Thoracic aorta (tissue), 2 donors: Measurements from ENCODE around the gene DRG2. TPM values are rescaled to one million over a fixed set of nuclear protein-coding genes. Genes with fewer than 3 reads are reported as not detected.

Source experiments
- ATAC-seq: fragments of 150-250 bp; one replicate; pipeline ENCODE4 v1.8.0; 2017; ENCODE audit warnings: low read depth; ENCODE audit not compliant: insufficient number of reproducible peaks, low FRiP score
- DNase-seq: peaks from one replicate; pipeline ENCODE4 v3.0.0-alpha.2; 2020; ENCODE audit warnings: low spot score
- H3K27ac ChIP-seq, 2 donors: fragments of 200-600 bp; sonication (generic); 1 replicate in 1 of 2; 2 replicates in 1 of 2; pipeline ENCODE4 v1.5.1; 2016; ENCODE audit warnings: mild to moderate bottlenecking in 2 of 2, moderate library complexity in 2 of 2
- H3K27me3 ChIP-seq: fragments of 200-600 bp; sonication (generic); replicated peaks from 2 replicates; pipeline ENCODE4 v1.6.0; 2016; ENCODE audit warnings: mild to moderate bottlenecking; ENCODE audit not compliant: insufficient read depth
- H3K36me3 ChIP-seq: fragments of 200-600 bp; sonication (generic); one replicate; pipeline ENCODE4 v1.5.1; 2016
- H3K4me1 ChIP-seq, 2 donors: fragments of 200-600 bp; sonication (generic); 1 replicate in 1 of 2; 2 replicates in 1 of 2; pipeline versions ENCODE4 v1.5.1 to v1.6.0; 2016; ENCODE audit warnings: low read depth in 2 of 2, mild to moderate bottlenecking in 1 of 2; ENCODE audit not compliant: control insufficient read depth in 1 of 2
- H3K4me3 ChIP-seq: fragments of 200-600 bp; sonication (generic); 2 replicates; pipeline ENCODE4 v1.5.1; 2016; ENCODE audit warnings: mild to moderate bottlenecking
- H3K9me3 ChIP-seq: fragments of 200-600 bp; sonication (generic); 2 replicates; pipeline ENCODE4 v1.5.1; 2016
- total RNA-seq, 2 donors: library from RNA; depleted of rRNA; stranded (reverse); fragments of >200 nt; gene quantifications; one replicate each; pipeline versions ENCODE4 v1.1.0 to v1.2.3, GENCODE V29; 2016
- TF ChIP-seq, protein P1 (sequence below): fragments of 200-600 bp; sonication (generic); IDR thresholded peaks from one replicate; pipeline ENCODE4 v1.5.1; 2019; ENCODE audit warnings: antibody characterized with exemption

Gene DRG2
- total RNA-seq, 2 donors from 2014 or later: 42.3 to 55.6 TPM

DNA sequence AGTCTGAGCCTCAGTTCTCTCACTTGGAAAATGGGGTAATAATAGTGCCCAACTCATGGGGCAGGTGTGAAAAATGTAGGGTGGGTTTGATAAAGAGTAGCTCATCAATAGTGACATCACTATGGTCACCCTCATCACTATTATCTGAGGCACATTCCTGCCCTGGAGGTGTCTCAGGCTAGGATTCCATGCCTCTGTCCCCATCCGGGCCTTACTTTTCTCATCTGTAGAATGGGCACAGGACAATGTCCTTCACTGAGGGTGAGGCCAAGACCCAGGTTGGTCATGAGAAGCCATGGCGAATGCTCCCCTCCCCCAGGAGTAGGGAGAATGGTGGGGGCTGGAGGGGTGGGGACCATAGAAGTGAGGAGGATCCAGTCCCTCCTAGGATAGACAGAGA lies 51.3 kb downstream of the DRG2 start:
- Histone ChIP-seq H3K27me3 (no peaks in the 10 kb centered on the region), H3K4me1 (peaks cover 0 to 5% of the 10 kb centered on the region in 2 donors), H3K4me3 (no peak overlapping the region), H3K9me3 (no peaks in the 10 kb centered on the region), H3K27ac (no peak overlapping the region), H3K36me3 (no peaks in the 10 kb centered on the region)
- DNase-seq (no peak), ATAC-seq (no peak)
- TF ChIP-seq, protein P1, sequence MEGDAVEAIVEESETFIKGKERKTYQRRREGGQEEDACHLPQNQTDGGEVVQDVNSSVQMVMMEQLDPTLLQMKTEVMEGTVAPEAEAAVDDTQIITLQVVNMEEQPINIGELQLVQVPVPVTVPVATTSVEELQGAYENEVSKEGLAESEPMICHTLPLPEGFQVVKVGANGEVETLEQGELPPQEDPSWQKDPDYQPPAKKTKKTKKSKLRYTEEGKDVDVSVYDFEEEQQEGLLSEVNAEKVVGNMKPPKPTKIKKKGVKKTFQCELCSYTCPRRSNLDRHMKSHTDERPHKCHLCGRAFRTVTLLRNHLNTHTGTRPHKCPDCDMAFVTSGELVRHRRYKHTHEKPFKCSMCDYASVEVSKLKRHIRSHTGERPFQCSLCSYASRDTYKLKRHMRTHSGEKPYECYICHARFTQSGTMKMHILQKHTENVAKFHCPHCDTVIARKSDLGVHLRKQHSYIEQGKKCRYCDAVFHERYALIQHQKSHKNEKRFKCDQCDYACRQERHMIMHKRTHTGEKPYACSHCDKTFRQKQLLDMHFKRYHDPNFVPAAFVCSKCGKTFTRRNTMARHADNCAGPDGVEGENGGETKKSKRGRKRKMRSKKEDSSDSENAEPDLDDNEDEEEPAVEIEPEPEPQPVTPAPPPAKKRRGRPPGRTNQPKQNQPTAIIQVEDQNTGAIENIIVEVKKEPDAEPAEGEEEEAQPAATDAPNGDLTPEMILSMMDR: no peak

DNA sequence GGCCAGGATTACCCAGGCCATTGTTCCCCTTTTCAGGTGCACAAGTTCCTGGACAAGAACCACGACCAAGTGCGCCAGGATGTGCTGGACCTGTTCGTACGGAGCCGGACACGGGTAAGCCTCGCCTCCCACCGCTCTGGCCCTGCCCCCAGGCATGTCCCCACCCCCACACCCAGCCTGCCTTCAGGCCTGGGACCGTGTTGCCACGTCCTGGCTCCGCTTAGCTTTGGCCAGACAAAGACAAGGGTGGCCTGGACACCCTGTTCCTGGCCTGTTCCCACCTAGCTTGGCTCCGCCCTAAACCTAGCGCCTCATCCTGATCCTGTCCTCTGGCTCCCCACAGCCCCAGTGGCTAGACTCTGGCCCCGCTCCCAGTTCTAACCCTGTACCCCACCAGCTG lies 51.8 kb downstream of the DRG2 start:
- no peak overlapping the region for H3K4me3 ChIP-seq
- no peak for DNase-seq
- TF ChIP-seq, protein P1: no peak
- H3K27ac ChIP-seq: no peak overlapping the region
- no peak for ATAC-seq
- no peaks in the 10 kb centered on the region for H3K9me3 ChIP-seq
- no peaks in the 10 kb centered on the region for H3K36me3 ChIP-seq
- peaks cover 0 to 5% of the 10 kb centered on the region in 2 donors for H3K4me1 ChIP-seq
- H3K27me3 ChIP-seq: no peaks in the 10 kb centered on the region

DNA sequence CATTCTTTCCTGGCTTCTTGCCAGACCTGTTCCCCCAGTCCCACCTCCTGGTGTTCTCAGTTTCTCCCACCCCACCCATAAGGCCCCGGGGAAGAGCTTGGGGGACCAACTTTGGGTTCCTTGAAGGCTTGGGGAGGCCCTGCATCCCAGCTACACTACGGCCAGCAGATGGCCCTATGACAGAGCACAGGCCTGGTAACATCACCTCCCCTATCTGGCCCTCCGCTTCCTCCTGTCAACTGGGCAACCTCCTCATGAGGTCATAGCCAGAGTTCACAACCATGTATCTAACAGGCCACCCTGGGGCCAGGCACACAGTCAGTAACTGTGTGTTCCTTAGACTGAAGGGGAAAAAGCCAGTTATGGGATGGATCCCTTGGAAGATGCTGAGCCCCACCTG lies 52.2 kb downstream of the DRG2 start:
- H3K4me1 ChIP-seq: peaks cover 0 to 5% of the 10 kb centered on the region in 2 donors
- no peak overlapping the region for H3K27ac ChIP-seq
- no peak overlapping the region for H3K4me3 ChIP-seq
- TF ChIP-seq, protein P1: no peak
- H3K27me3 ChIP-seq: no peaks in the 10 kb centered on the region
- no peaks in the 10 kb centered on the region for H3K36me3 ChIP-seq
- ATAC-seq (no peak), DNase-seq (no peak)
- no peaks in the 10 kb centered on the region for H3K9me3 ChIP-seq

DNA sequence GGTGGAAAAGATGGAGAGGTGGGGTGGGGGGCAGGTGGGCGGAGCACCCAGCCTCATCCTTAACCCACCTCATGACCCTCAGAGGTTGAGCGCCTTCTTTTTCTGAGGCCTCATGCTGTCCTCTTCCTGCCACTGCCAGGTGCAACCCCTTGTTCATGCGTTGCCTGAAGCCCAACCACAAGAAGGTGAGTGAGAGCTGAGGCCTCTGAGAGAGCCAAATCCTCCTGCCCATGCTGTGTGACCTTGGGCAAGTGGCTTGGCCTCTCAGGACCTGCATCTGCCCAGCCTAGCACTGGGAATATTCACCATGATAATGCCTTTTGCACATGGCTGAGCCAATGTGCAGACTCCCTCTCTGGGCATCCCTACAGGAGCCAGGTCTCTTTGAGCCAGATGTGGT lies 52.9 kb downstream of the DRG2 start:
- Histone ChIP-seq H3K9me3 (no peaks in the 10 kb centered on the region), H3K36me3 (no peaks in the 10 kb centered on the region), H3K27me3 (no peaks in the 10 kb centered on the region), H3K4me1 (peaks cover 0 to 5% of the 10 kb centered on the region in 2 donors), H3K27ac (no peak overlapping the region), H3K4me3 (no peak overlapping the region)
- DNase-seq (no peak), ATAC-seq (no peak)
- TF ChIP-seq, protein P1: no peak

DNA sequence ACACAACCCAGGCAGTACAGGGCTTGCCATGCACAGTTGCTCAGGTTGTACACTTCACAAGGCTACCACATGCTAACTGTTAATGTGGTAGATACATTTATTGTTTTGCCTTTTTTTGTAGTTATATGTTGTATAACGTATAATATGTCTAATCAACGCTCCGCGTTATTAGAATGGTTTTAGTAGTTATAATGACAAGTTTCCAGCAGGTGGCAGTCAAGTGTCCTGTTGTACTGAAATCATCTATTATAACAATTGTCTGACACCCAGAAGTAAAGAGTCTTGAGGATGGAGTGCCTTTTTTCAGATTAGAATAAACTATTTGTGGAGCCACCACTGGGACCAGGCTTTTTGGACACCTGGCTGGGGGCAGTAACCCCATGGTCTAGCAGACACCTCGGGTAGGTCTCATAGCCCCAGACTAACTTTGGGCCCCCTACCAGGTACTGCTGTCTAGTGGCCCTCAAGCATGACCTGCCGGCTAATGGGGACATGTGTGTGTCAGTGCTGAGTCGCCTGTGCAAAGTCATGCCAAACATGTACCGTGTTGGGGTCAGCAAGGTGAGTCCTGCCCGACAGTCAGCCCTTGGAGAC lies 53.6 kb downstream of the DRG2 start:
- H3K9me3 ChIP-seq: no peaks in the 10 kb centered on the region
- H3K27me3 ChIP-seq: no peaks in the 10 kb centered on the region
- no peak overlapping the region for H3K4me3 ChIP-seq
- no peaks in the 10 kb centered on the region for H3K36me3 ChIP-seq
- DNase-seq (no peak), ATAC-seq (no peak)
- peaks cover 0 to 5% of the 10 kb centered on the region in 2 donors for H3K4me1 ChIP-seq
- TF ChIP-seq, protein P1: peak; percentile 53
- H3K27ac ChIP-seq: no peak overlapping the region
